HG03460 (cell line): Measurements from ENCODE around the gene CMTR2.
"Not testable (repeated sequence)": the region's sequence is repeated elsewhere in the genome, so short reads cannot be mapped to it uniquely, and the experiment has no call there.

Experiments
- ATAC-seq: cut with Tn5 transposase; IDR thresholded peaks from one replicate; pipeline ENCODE4 v1.9.1; 2021; ENCODE audit not compliant: unreplicated experiment

The CMTR2 gene, protein sequence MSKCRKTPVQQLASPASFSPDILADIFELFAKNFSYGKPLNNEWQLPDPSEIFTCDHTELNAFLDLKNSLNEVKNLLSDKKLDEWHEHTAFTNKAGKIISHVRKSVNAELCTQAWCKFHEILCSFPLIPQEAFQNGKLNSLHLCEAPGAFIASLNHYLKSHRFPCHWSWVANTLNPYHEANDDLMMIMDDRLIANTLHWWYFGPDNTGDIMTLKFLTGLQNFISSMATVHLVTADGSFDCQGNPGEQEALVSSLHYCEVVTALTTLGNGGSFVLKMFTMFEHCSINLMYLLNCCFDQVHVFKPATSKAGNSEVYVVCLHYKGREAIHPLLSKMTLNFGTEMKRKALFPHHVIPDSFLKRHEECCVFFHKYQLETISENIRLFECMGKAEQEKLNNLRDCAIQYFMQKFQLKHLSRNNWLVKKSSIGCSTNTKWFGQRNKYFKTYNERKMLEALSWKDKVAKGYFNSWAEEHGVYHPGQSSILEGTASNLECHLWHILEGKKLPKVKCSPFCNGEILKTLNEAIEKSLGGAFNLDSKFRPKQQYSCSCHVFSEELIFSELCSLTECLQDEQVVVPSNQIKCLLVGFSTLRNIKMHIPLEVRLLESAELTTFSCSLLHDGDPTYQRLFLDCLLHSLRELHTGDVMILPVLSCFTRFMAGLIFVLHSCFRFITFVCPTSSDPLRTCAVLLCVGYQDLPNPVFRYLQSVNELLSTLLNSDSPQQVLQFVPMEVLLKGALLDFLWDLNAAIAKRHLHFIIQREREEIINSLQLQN

GRCh38 chr16:71288890-71289731 is at the start of gene CMTR2:
CMTR2 (minus strand) TSS chr16:71289402; CDS start chr16:71285920, 3,482 bp downstream.
- peak; percentile 94 for ATAC-seq

DNA sequence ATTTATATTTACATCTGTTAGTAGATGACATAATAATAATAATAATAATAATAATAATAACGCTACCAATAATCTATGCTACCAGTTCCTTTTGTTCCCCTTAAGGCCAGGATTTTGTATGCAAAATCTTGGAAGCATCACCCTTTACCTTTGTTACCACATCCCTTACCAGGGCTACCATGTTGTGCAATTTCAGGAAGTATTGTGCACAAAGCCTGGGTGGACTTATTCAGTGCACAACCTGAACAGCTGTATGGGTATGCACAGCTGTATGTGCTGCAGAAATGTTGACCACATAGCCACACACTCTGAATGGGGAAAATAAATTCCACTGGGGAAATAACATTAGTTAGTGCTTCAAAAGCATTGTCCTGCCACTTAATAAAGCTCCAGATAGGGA is 49.4 kb upstream of the CMTR2 start:
- no peak for ATAC-seq

DNA sequence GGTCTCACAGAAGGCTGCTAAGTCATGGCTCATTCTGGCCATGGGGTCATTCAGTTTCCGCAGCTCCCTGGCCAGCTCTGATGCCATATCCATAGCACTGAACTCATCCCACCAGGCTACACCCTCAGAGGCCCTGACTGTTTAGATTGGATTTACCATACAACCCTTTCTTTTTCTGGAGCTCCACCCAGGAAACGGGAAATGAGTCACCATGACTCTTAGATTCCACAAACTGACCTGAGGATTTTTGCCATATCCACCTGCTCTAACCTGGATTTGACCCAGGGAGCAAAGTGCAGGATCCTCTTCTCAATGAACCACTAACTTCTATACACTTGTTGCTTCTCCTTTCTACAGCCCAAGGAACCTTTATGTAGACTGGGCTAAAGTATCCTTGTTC is 49.0 kb upstream of the CMTR2 start:
- no peak for ATAC-seq

DNA sequence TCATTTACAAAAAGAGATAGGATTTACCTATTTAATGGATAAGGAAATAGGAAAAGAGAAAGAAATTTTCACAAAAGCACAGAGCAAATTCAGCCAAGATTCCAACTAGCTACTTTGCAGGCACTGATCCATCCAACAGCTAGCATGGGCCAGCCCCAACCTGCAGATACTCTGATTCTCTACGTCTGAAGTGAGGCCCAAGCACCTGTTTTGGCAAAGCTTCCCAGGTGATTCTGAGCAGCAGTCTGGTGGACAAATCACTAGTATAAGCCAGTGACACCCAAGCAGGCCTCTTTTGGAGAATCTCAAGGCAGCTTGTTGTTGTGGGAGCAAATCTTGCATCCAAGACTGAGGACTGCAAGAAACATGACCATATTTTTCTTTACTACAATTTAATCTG is 48.4 kb upstream of the CMTR2 start:
- ATAC-seq: no peak

DNA sequence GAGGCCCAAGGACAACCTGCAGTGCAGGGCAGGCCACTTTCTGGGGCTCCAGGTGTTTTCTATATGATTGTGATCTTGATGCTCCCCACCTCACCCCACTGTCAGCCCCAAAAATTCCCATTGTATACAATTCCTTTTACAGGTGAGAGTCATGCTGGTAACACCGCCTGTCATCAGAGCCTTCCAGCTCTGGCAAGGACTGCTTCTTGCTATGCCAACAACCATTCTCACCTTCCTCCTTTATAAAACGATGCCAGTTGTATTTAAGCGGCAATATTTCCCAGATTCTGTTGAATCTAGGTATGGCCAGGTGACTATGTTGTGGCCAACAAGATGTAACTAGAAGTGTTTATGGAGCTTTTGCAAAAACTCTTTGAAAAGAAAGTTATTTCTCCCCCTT is 38.9 kb upstream of the CMTR2 start:
- ATAC-seq: no peak

- ATAC-seq: no peak
Measured at GRCh38 chr16:71327720-71328119, 38.5 kb upstream of the CMTR2 start.

DNA sequence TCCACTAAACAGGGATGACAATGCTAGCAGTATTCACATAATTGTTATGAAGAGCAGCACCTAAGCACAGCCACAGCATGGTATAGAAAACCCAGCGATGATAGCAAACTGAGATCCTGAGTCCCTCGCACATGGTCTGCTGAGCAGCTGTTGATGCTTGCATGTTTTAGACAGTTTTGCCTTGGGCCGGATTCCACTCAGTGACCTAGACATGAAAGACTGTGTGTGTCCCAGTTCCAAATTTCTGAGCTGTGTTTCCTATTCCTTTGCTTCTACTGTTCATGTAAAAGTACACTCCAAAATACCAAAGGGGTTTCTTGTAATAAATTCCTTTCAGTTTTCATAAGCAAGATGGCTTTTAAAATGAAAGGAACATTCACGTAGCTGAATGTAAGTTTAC is 30.8 kb upstream of the CMTR2 start:
- ATAC-seq: no peak

DNA sequence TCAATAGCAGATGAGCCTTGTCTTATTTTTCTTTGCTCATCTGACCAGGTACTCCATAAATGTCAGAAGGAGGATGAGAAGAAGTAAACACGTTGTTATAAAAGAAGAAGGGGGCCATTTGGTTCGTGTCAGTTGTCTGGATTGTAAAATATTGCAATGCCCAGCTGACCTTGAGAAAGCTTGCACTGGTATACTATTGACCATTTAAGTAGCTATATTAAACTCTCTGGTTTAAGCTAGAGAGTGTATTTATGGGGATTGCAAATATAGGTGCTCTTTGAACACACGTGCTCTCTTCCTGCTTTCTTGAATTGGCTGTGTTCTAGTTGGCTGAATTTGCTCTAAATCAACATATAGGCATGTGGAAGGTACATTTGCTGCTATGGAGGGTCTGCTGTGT is 26.1 kb upstream of the CMTR2 start:
- no peak for ATAC-seq

- ATAC-seq: not testable (repeated sequence)
Measured at GRCh38 chr16:71313591-71313990, 24.4 kb upstream of the CMTR2 start.

DNA sequence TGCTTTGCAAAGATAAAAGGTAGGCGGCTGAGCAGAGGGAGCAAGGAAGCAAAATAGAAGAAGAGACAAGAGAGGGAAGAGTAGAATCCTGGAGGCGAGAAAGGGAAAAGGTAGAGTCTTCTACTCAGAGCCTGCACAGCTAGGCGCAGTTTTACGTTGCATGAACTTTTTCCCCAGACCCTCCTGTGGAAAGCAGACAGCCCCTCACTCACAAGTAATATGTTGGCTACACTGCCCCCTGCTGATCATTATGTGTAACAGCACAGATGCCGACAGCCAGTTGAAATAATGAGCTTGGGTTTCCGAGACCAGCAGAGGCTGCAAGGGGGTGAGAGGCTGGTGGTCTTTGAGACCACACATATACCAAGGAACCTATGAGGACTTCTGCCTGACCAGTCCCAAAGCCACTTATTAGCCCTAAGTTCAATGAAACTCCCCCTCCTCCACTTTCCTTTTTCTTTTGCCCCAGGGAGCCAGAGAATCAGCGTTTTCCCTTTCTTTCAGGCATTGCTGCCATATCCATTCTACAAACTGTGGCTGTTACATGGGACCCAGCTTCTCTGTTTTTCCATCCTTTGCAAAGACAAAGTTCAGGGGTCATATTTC is 22.5 kb upstream of the CMTR2 start:
- no peak for ATAC-seq

GRCh38 chr16:71303938-71304337 is 14.7 kb upstream of the CMTR2 start:
- no peak for ATAC-seq

GRCh38 chr16:71297341-71297634 is 8.1 kb upstream of the CMTR2 start:
- no peak for ATAC-seq

DNA sequence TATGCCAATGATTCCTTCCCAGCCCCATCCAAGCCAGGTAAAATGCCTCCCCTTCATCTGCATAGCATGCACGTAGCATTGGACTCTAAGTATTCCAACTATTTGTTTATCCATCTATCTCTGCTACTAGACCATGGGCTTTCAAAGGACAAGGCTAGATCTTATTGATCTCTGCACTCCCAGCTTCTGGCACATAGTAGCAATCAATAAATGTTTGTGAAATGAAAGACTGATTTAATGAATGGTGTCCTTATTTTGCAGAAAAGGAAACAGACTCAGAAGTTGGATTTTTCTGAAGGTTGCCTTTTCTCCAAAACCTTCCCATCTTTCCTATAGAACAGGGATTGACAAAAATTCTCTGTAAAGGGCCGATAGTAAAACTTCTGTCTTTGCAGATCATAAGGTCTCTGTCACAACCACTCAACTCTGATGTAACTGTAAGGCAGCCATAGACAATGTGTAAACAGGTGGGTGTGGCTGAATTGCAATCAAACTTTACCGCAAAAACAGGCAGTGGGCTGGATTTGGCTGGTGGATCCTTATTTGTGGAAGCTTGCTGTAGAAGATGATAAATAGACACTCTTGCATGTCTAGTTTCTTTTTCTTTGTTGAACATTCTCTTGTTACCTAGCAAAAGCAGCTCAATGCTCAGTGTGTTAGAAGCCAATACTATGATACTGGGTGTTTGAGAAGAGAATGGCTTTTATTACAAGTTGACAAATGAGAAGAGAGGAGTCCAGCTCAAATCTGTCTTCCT is 7.6 kb upstream of the CMTR2 start:
- ATAC-seq: no peak

DNA sequence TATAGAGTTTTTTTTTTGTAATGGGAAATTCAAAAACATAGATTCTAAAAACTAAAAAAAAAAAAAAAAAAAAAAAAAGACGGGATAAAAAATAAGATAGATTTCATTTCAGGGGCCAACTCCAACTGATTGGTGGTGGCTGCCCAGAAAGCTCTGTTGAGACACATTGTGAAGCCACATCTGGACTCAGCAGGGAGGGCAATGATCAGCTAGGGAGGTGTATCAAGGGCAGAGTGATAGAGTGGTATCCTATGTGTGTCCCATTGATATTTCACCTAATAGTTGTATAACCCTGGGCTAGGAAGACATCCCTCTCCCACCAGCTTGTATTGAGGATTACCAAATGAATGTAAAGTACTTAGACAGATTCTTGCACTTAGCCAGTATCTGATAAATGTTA is 6.7 kb upstream of the CMTR2 start:
- no peak for ATAC-seq

DNA sequence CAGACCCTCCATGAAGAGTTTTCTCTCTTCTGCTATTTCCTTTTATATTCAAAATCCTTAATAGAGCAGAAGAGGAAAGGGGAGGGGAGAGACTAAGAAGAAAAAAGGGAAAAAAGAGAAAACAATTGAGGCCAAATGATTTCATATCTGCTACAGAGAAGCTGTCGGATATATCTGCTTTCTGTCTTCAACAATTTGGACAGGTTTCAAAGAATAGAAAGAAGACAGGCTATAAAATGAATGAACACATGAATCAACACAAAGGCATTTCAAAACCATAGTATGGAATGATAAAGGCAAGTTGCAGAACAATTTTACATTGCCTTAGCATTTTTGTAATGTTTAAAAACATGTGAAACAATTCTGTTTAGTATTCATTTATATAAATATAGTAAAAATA is 4.7 kb upstream of the CMTR2 start:
- ATAC-seq: no peak

GRCh38 chr16:71292095-71292494 is 2.9 kb upstream of the CMTR2 start:
- not testable (repeated sequence) for ATAC-seq

DNA sequence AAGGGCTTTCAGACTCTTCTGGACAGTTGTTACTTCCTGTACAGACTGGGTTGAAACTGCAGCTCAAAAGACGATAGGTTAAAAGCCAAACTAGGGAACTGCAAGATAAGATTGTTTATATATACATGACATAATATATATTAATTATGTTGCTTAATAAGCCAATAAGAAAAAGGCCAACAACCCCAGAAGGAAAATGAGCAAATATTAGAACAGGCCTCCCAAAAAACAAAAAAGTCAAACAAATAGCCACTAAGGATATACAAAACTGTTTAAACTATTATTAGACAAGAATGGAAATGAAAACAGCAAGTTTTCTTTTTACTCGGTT is 495 bp upstream of the CMTR2 start:
- no peak for ATAC-seq

GRCh38 chr16:71288570-71288889 is 672 bp downstream of the CMTR2 start:
- ATAC-seq: no peak

GRCh38 chr16:71287911-71288310 is 1.3 kb downstream of the CMTR2 start:
- ATAC-seq: no peak

DNA sequence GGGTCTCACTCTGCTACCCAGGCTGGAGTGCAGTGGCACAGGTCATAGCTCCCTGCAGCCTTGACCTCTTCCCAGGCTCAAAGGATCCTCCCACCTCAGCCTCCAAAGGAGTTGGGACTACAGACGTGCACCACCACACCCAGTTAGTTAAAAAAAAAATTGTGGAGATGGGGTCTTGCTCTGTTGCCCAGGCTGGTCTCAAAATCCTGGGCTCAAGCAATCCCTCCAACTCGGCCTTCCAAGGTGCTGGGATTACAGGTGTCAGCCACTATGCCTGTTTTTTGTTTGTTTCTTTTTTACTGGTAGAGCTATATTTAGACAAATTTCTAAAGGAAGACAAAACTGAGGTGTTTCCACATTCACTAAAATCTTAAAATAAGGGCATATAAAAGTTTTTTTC is 1.7 kb downstream of the CMTR2 start:
- no peak for ATAC-seq

- no peak for ATAC-seq
Measured at GRCh38 chr16:71283612-71284011, 5.6 kb downstream of the CMTR2 start.
